ENCODE measurements around the gene MAJIN.
A peak's percentile ranks its signal among the peaks of the same experiment; 100 is the strongest.

The MAJIN gene

GRCh38 chr11:65002706-65003105 lies 30.8 kb upstream of the MAJIN start:
- H3K4me3 ChIP-seq (ENCODE audit: low read depth, low read length) = no peak overlapping the region
- no peak for TF ChIP-seq CTCF (IDR thresholded peaks at IDR 0.05; ENCODE audit: borderline replicate concordance, insufficient read depth, low read depth, low read length)

- no peak for TF ChIP-seq CTCF (IDR thresholded peaks at IDR 0.05; ENCODE audit: borderline replicate concordance, insufficient read depth, low read depth, low read length)
- no peak overlapping the region for H3K4me3 ChIP-seq (ENCODE audit: low read depth, low read length)
Measured at GRCh38 chr11:64999478-64999877, 27.6 kb upstream of the MAJIN start.

- no peak for TF ChIP-seq CTCF (IDR thresholded peaks at IDR 0.05; ENCODE audit: borderline replicate concordance, insufficient read depth, low read depth, low read length)
Measured at GRCh38 chr11:64998690-64999431, 27.0 kb upstream of the MAJIN start.

GRCh38 chr11:64998141-64998540 lies 26.2 kb upstream of the MAJIN start:
- TF ChIP-seq CTCF (IDR thresholded peaks at IDR 0.05; ENCODE audit: borderline replicate concordance, insufficient read depth, low read depth, low read length) = no peak
- no peak overlapping the region for H3K4me3 ChIP-seq (ENCODE audit: low read depth, low read length)

More at GRCh38 chr11:64998690-64999431, 27.0 kb upstream of the MAJIN start:
- H3K4me3 ChIP-seq (ENCODE audit: low read depth, low read length) = no peak overlapping the region

GRCh38 chr11:64996710-64997380 lies 24.9 kb upstream of the MAJIN start, which contains the start of gene BATF2:
Gene BATF2 (minus strand): TSS chr11:64996971. CDS start chr11:64996914, 57 bp downstream.
- peak; percentile 40; the same call in 1 of the 2 replicates for TF ChIP-seq CTCF (IDR thresholded peaks at IDR 0.05; ENCODE audit: borderline replicate concordance, insufficient read depth, low read depth, low read length)
- no peak within 1 kb of the TSS for H3K4me3 ChIP-seq (ENCODE audit: low read depth, low read length)

GRCh38 chr11:64996327-64996709 lies 24.4 kb upstream of the MAJIN start:
- TF ChIP-seq CTCF (IDR thresholded peaks at IDR 0.05; ENCODE audit: borderline replicate concordance, insufficient read depth, low read depth, low read length) = no peak
- H3K4me3 ChIP-seq (ENCODE audit: low read depth, low read length) = no peak overlapping the region

GRCh38 chr11:64994318-64994717 lies 22.4 kb upstream of the MAJIN start:
- no peak for TF ChIP-seq CTCF (IDR thresholded peaks at IDR 0.05; ENCODE audit: borderline replicate concordance, insufficient read depth, low read depth, low read length)
- no peak overlapping the region for H3K4me3 ChIP-seq (ENCODE audit: low read depth, low read length)
